Natural killer cell (primary cell): ENCODE data around the gene SYPL2. TPM values are rescaled to one million over a fixed set of nuclear protein-coding genes. Genes with fewer than 3 reads are reported as not detected.

Experiments used
- ATAC-seq, 3 donors: fragments of 150-1000 bp in 2 of 3; fragments of 200-7000 bp in 1 of 3; cut with Tn5 transposase; 1 replicate in 1 of 3; 2 replicates in 2 of 3; pipeline ENCODE4 v1.10.0; 2021; ENCODE audit warnings: mild to moderate bottlenecking in 2 of 3, moderate library complexity in 2 of 3
- DNase-seq, 2 donors: peaks; one replicate each; pipeline versions ENCODE4 v3.0.0 to v3.0.0-alpha.2; 2013 to 2021; ENCODE audit warnings: mixed read lengths in 1 of 2
- H3K27ac ChIP-seq: one replicate; pipeline ENCODE4 v1.5.1; 2013; ENCODE audit warnings: mild to moderate bottlenecking, low read length
- H3K27me3 ChIP-seq: one replicate; pipeline ENCODE4 v1.6.1; 2013; ENCODE audit warnings: low read length; ENCODE audit not compliant: control insufficient read depth, insufficient read depth
- H3K36me3 ChIP-seq: one replicate; pipeline ENCODE4 v1.6.1; 2013; ENCODE audit warnings: low read length; ENCODE audit not compliant: control insufficient read depth, insufficient read depth
- H3K4me1 ChIP-seq: one replicate; pipeline ENCODE4 v1.6.1; 2013; ENCODE audit warnings: low read length; ENCODE audit not compliant: control insufficient read depth, insufficient read depth
- H3K4me3 ChIP-seq: one replicate; pipeline ENCODE4 v1.5.1; 2013; ENCODE audit warnings: low read length
- H3K9me3 ChIP-seq: one replicate; pipeline ENCODE4 v1.6.1; 2013; ENCODE audit warnings: low read length; ENCODE audit not compliant: control insufficient read depth, insufficient read depth
- H3K27ac Mint-ChIP-seq, 2 donors: one replicate each; pipeline ENCODE4 v1.8.0; 2022; ENCODE audit warnings: mild to moderate bottlenecking in 2 of 2, mixed read lengths in 2 of 2, moderate library complexity in 1 of 2
- H3K27me3 Mint-ChIP-seq, 2 donors: one replicate each; pipeline ENCODE4 v1.8.0; 2022; ENCODE audit warnings: low read depth in 2 of 2, mixed read lengths in 2 of 2
- H3K36me3 Mint-ChIP-seq: one replicate; pipeline ENCODE4 v1.8.0; 2022; ENCODE audit warnings: mixed read lengths
- H3K4me1 Mint-ChIP-seq, 2 donors: one replicate each; pipeline ENCODE4 v1.8.0; 2022; ENCODE audit warnings: mixed read lengths in 2 of 2
- H3K4me3 Mint-ChIP-seq: one replicate; pipeline ENCODE4 v1.8.0; 2022; ENCODE audit warnings: mild to moderate bottlenecking, moderate library complexity, mixed read lengths
- H3K9me3 Mint-ChIP-seq, 2 donors: one replicate each; pipeline ENCODE4 v1.8.0; 2022; ENCODE audit warnings: mixed read lengths in 2 of 2
- WGBS: methylation state at CpG from one replicate; pipeline ENCODE4 v1.1.7; 2013; ENCODE audit warnings: missing lambda C conversion rate; ENCODE audit not compliant: insufficient coverage; 5-methylcytosine and 5-hydroxymethylcytosine counted together
- intact Hi-C: fragments of 100-400 bp; cut with micrococcal nuclease; formaldehyde crosslinking; loops from one replicate; pipeline ENCODE4 v1.14.2; 2022
- total RNA-seq, 4 donors: library from RNA; stranded (reverse); fragments of 120-200 nt in 1 of 4; gene quantifications; one replicate each; pipeline versions ENCODE4 v1.2.3 to v1.2.4, GENCODE V29; 2013 to 2022
- TF ChIP-seq, protein P1 (sequence below): fragments of 200-600 bp; IDR thresholded peaks from one replicate; pipeline ENCODE4 v1.8.0; 2022; ENCODE audit warnings: antibody characterized with exemption

The SYPL2 gene
- not detected for total RNA-seq
- not detected for total RNA-seq (2013)

- Mint-ChIP-seq H3K4me1 (peaks cover 0 to 8% of the 10 kb centered on the region in 2 donors), H3K4me3 (peak within 1 kb of the TSS; percentile 86), H3K9me3 (no peaks in the 10 kb centered on the region), H3K27me3 (peaks cover 62 to 79% of the 10 kb centered on the region in 2 donors), H3K27ac (no peak within 1 kb of the TSS), H3K36me3 (no peaks in the 10 kb centered on the region)
- intact Hi-C loops = loop anchor here (1.0 kb wide), 1 partner anchor 17 kb away; the partner anchor contains the start of gene ATXN7L2
- 3% methylated on average over 82 of the region's 88 CpGs for WGBS
- peak; percentile 27 to 67 (median 55) for ATAC-seq
- Histone ChIP-seq H3K9me3 (no peaks in the 10 kb centered on the region), H3K36me3 (no peaks in the 10 kb centered on the region), H3K27ac (no peak within 1 kb of the TSS), H3K27me3 (peaks cover 41% of the 10 kb centered on the region), H3K4me3 (peak within 1 kb of the TSS; percentile 8), H3K4me1 (peaks cover 13% of the 10 kb centered on the region)
- peak in 1 of 2 donors; percentile 44 for DNase-seq
- TF ChIP-seq, protein P1, sequence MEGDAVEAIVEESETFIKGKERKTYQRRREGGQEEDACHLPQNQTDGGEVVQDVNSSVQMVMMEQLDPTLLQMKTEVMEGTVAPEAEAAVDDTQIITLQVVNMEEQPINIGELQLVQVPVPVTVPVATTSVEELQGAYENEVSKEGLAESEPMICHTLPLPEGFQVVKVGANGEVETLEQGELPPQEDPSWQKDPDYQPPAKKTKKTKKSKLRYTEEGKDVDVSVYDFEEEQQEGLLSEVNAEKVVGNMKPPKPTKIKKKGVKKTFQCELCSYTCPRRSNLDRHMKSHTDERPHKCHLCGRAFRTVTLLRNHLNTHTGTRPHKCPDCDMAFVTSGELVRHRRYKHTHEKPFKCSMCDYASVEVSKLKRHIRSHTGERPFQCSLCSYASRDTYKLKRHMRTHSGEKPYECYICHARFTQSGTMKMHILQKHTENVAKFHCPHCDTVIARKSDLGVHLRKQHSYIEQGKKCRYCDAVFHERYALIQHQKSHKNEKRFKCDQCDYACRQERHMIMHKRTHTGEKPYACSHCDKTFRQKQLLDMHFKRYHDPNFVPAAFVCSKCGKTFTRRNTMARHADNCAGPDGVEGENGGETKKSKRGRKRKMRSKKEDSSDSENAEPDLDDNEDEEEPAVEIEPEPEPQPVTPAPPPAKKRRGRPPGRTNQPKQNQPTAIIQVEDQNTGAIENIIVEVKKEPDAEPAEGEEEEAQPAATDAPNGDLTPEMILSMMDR = no peak
Measured at GRCh38 chr1:109466452-109467300, at the start of gene SYPL2. Gene SYPL2 (plus strand): TSS chr1:109466546. CDS start chr1:109466844, 298 bp downstream.

GRCh38 chr1:109423498-109423897 is 42.8 kb upstream of the SYPL2 start:
- H3K27me3 Mint-ChIP-seq = no peaks in the 10 kb centered on the region
- TF ChIP-seq, protein P1 = no peak
- peaks cover 21% of the 10 kb centered on the region for H3K36me3 ChIP-seq
- peak overlapping the region; percentile 1 for H3K4me3 Mint-ChIP-seq
- H3K9me3 ChIP-seq = no peaks in the 10 kb centered on the region
- H3K4me1 ChIP-seq = peaks cover 17% of the 10 kb centered on the region
- ATAC-seq (no peak), DNase-seq (no peak)
- no peaks in the 10 kb centered on the region for H3K9me3 Mint-ChIP-seq
- intact Hi-C loops = no loop called here
- no peak overlapping the region for H3K4me3 ChIP-seq
- WGBS = 80% methylated on average over 2 of the region's 2 CpGs
- peak overlapping the region; percentile 27 for H3K27ac ChIP-seq
- peaks cover 36 to 45% of the 10 kb centered on the region in 2 donors for H3K4me1 Mint-ChIP-seq
- H3K36me3 Mint-ChIP-seq = no peaks in the 10 kb centered on the region
- peak overlapping the region; percentile 98 for H3K27ac Mint-ChIP-seq
- no peaks in the 10 kb centered on the region for H3K27me3 ChIP-seq

GRCh38 chr1:109425391-109426280 is 40.7 kb upstream of the SYPL2 start:
- WGBS = 0% methylated on average over 29 of the region's 32 CpGs
- peak overlapping the region; percentile 96 for H3K4me3 Mint-ChIP-seq
- H3K27ac Mint-ChIP-seq = peak overlapping the region; percentile 98
- DNase-seq (peak; percentile 72 to 80), ATAC-seq (peak; percentile 49 to 73 (median 51))
- intact Hi-C loops = loop anchor here (1.0 to 5.0 kb wide), 3 partner anchors 58 to 913 kb away; partner anchors contain the start of genes ATXN7L2, GNAI3 and RBM15
- H3K4me1 ChIP-seq = peaks cover 17% of the 10 kb centered on the region
- peak overlapping the region; percentile 96 for H3K27ac ChIP-seq
- H3K36me3 ChIP-seq = peaks cover 7% of the 10 kb centered on the region
- peak overlapping the region; percentile 94 for H3K4me3 ChIP-seq
- TF ChIP-seq, protein P1 = no peak
- H3K4me1 Mint-ChIP-seq = peaks cover 36 to 45% of the 10 kb centered on the region in 2 donors
- H3K9me3 ChIP-seq = no peaks in the 10 kb centered on the region
- no peaks in the 10 kb centered on the region for H3K27me3 Mint-ChIP-seq
- no peaks in the 10 kb centered on the region for H3K36me3 Mint-ChIP-seq
- H3K27me3 ChIP-seq = no peaks in the 10 kb centered on the region
- H3K9me3 Mint-ChIP-seq = no peaks in the 10 kb centered on the region
